ENCODE data around the gene THBD. TPM values are rescaled to one million over a fixed set of nuclear protein-coding genes. Genes with fewer than 3 reads are reported as not detected.

The THBD gene
- total and polyA plus RNA-seq, 2 experiments from 2014 or later: 50.1 to 79.6 TPM

GRCh38 chr20:23009636-23010035 is 39.8 kb downstream of the THBD start:
- Histone ChIP-seq H3K79me2 (no peaks in the 10 kb centered on the region), H4K20me1 (ENCODE audit: insufficient read depth, poor library complexity, severe bottlenecking) (no peaks in the 10 kb centered on the region), H2AFZ (no peak overlapping the region), H3K9me2 (replicated peaks; ENCODE audit: insufficient read depth) (no peaks in the 10 kb centered on the region), H3K27ac (no peak overlapping the region), H3K4me1 (ENCODE audit: insufficient read depth) (no peaks in the 10 kb centered on the region), H3K27me3 (no peaks in the 10 kb centered on the region), H3K9me3 (ENCODE audit: low read depth) (no peaks in the 10 kb centered on the region), H3K4me3 (no peak overlapping the region), H3K4me2 (no peak overlapping the region), H3K36me3 (replicated peaks; ENCODE audit: insufficient read depth, low read depth) (no peaks in the 10 kb centered on the region)
- 46% methylated on average over 3 of the region's 3 CpGs for whole genome bisulfite sequencing (ENCODE audit: low lambda C conversion rate, missing lambda C conversion rate)
- no peak for DNase-seq (ENCODE audit: low spot score)
- TF ChIP-seq CTCF (IDR thresholded peaks at IDR 0.05; ENCODE audit: poor library complexity) (no peak), EZH2phosphoT487 (IDR thresholded peaks at IDR 0.05; ENCODE audit: low read depth, severe bottlenecking, unreplicated experiment) (no peak), EZH2 (IDR thresholded peaks at IDR 0.05; ENCODE audit: borderline replicate concordance) (no peak)

GRCh38 chr20:23008667-23009066 is 40.8 kb downstream of the THBD start:
- DNase-seq (ENCODE audit: low spot score): no peak
- H3K27me3 ChIP-seq: no peaks in the 10 kb centered on the region
- WGBS (ENCODE audit: low lambda C conversion rate, missing lambda C conversion rate): 98% methylated on average over 2 of the region's 2 CpGs

GRCh38 chr20:23007886-23008655 is 41.4 kb downstream of the THBD start:
- Histone ChIP-seq H3K9me3 (ENCODE audit: low read depth) (no peaks in the 10 kb centered on the region), H3K27me3 (no peaks in the 10 kb centered on the region), H3K79me2 (no peaks in the 10 kb centered on the region), H3K4me3 (no peak overlapping the region), H4K20me1 (ENCODE audit: insufficient read depth, poor library complexity, severe bottlenecking) (no peaks in the 10 kb centered on the region), H3K4me2 (no peak overlapping the region), H3K9me2 (replicated peaks; ENCODE audit: insufficient read depth) (no peaks in the 10 kb centered on the region), H3K36me3 (replicated peaks; ENCODE audit: insufficient read depth, low read depth) (no peaks in the 10 kb centered on the region), H2AFZ (no peak overlapping the region), H3K4me1 (ENCODE audit: insufficient read depth) (peaks cover 3% of the 10 kb centered on the region), H3K27ac (no peak overlapping the region)
- no peak for DNase-seq (ENCODE audit: low spot score)
- TF ChIP-seq CTCF (IDR thresholded peaks at IDR 0.05; ENCODE audit: poor library complexity) (no peak), EZH2phosphoT487 (IDR thresholded peaks at IDR 0.05; ENCODE audit: low read depth, severe bottlenecking, unreplicated experiment) (no peak), EZH2 (IDR thresholded peaks at IDR 0.05; ENCODE audit: borderline replicate concordance) (no peak)
- 97% methylated on average over 9 of the region's 9 CpGs for WGBS (ENCODE audit: low lambda C conversion rate, missing lambda C conversion rate)

More at GRCh38 chr20:23008667-23009066, 40.8 kb downstream of the THBD start:
- TF ChIP-seq EZH2 (IDR thresholded peaks at IDR 0.05; ENCODE audit: borderline replicate concordance): no peak
- no peak for TF ChIP-seq CTCF (IDR thresholded peaks at IDR 0.05; ENCODE audit: poor library complexity)
- no peak for TF ChIP-seq EZH2phosphoT487 (IDR thresholded peaks at IDR 0.05; ENCODE audit: low read depth, severe bottlenecking, unreplicated experiment)
- Histone ChIP-seq H3K9me3 (ENCODE audit: low read depth) (no peaks in the 10 kb centered on the region), H3K79me2 (no peaks in the 10 kb centered on the region), H3K4me2 (no peak overlapping the region), H4K20me1 (ENCODE audit: insufficient read depth, poor library complexity, severe bottlenecking) (no peaks in the 10 kb centered on the region), H3K4me1 (ENCODE audit: insufficient read depth) (peaks cover 1% of the 10 kb centered on the region), H3K9me2 (replicated peaks; ENCODE audit: insufficient read depth) (no peaks in the 10 kb centered on the region), H2AFZ (no peak overlapping the region), H3K36me3 (replicated peaks; ENCODE audit: insufficient read depth, low read depth) (no peaks in the 10 kb centered on the region), H3K27ac (no peak overlapping the region), H3K4me3 (no peak overlapping the region)
